Ovary (tissue), 9 donors: ENCODE results near the gene KCTD18. TPM values are rescaled to one million over a fixed set of nuclear protein-coding genes. Genes with fewer than 3 reads are reported as not detected.

Experiments used
- DNase-seq, 5 donors: peaks; one replicate each; pipeline ENCODE4 v3.0.0-alpha.2; 2019 to 2020
- H3K27ac ChIP-seq, 2 donors: fragments of 200-600 bp; one replicate each; pipeline versions ENCODE4 v1.5.1 to v1.8.0; 2019 to 2022
- H3K27me3 ChIP-seq: fragments of 200-600 bp; one replicate; pipeline ENCODE4 v1.8.0; 2022
- H3K36me3 ChIP-seq: fragments of 200-600 bp; sonication (generic); one replicate; pipeline ENCODE4 v1.5.1; 2019
- H3K4me1 ChIP-seq: one replicate; pipeline ENCODE4 v1.8.1; 2013; ENCODE audit warnings: mild to moderate bottlenecking, moderate library complexity; ENCODE audit not compliant: insufficient read depth
- H3K4me3 ChIP-seq: fragments of 200-600 bp; sonication (generic); one replicate; pipeline ENCODE4 v1.5.1; 2017
- H3K9me3 ChIP-seq, 2 donors: fragments of 200-600 bp in 1 of 2; sonication (generic) in 1 of 2; one replicate each; pipeline versions ENCODE4 v1.5.1 to v1.8.1; 2013 to 2019; ENCODE audit warnings: mild to moderate bottlenecking in 1 of 2, moderate library complexity in 1 of 2
- CTCF ChIP-seq, 3 donors: fragments of 450-650 bp in 2 of 3; fragments of 200-600 bp in 1 of 3; IDR thresholded peaks; one replicate each; pipeline versions ENCODE4 v1.5.1 to v1.8.0; 2016 to 2022; ENCODE audit warnings: antibody characterized with exemption in 3 of 3, mild to moderate bottlenecking in 1 of 3
- EP300 ChIP-seq: sonication (generic); formaldehyde crosslinking; IDR thresholded peaks from one replicate; pipeline ENCODE4 v1.6.1; 2017; ENCODE audit warnings: antibody characterized with exemption
- POLR2A ChIP-seq: fragments of 450-650 bp; IDR thresholded peaks from one replicate; pipeline ENCODE4 v1.6.1; 2017; ENCODE audit warnings: antibody characterized with exemption, mild to moderate bottlenecking, moderate library complexity
- WGBS, 3 donors: extraction: QIAGEN DNeasy Blood & Tissue Kit in 1 of 3; methylation state at CpG; one replicate each; pipeline versions ENCODE4 v1.1.5 to v1.1.7; 2013 to 2017; 5-methylcytosine and 5-hydroxymethylcytosine counted together
- intact Hi-C, 4 donors: fragments of 100-400 bp; cut with DNase I; formaldehyde crosslinking; loops; one replicate each; pipeline versions ENCODE4 v1.11.0 to v1.15.1; 2022 to 2023
- polyA plus RNA-seq, 2 donors: library from polyadenylated mRNA; stranded (reverse); fragments of 200-250 nt in 1 of 2; fragments of 350-450 nt in 1 of 2; fragmentation: Illumina TruSeq in 1 of 2; extraction: RNeasy Lipid Tissue Mini Kit (QIAGEN cat#74804) in 1 of 2; gene quantifications; one replicate each; pipeline ENCODE4 v1.2.3, GENCODE V29; 2013 to 2014
- total RNA-seq, 7 donors: library from RNA; depleted of rRNA in 2 of 7; stranded (reverse); fragments of >200 nt in 2 of 7; fragmentation: NEBNext Ultra II Directional in 3 of 7; extraction: Animal tissue kit (Norgen Biotek cat#: 25700) in 3 of 7; gene quantifications; one replicate each; pipeline versions ENCODE4 v1.1.0 to v1.2.4, GENCODE V29; 2016 to 2023
- donor health status: DM: no; HTN: no; CAD: no; lungs with moderate emphysema.
- donor health status: DM: no; HTN: no; CAD: no.
- donor health status: Bipolar disorder and iron deficiency.
- donor health status: DM: yes; HTN: yes; CAD: no.
- donor health status: DM: no; HTN: no; CAD: no.
- donor health status: DM: yes; HTN: yes; CAD: no.

The KCTD18 gene
- total and polyA plus RNA-seq, 9 donors: 9.5 to 15.1 (median 12.1) TPM

GRCh38 chr2:200507179-200507578, 2.7 kb downstream of the KCTD18 start:
- Histone ChIP-seq H3K9me3 (no peaks in the 10 kb centered on the region), H3K4me1 (peaks cover 6% of the 10 kb centered on the region), H3K27ac (no peak overlapping the region), H3K4me3 (no peak overlapping the region), H3K27me3 (no peaks in the 10 kb centered on the region), H3K36me3 (no peaks in the 10 kb centered on the region)
- 78 to 84% (median 81%) methylated on average over 2 of the region's 2 CpGs for WGBS, 3 donors
- intact Hi-C loops: no loop called here
- TF ChIP-seq EP300 (no peak), POLR2A (no peak), CTCF (IDR thresholded peaks at IDR 0.05) (no peak)
- DNase-seq: no peak

DNA sequence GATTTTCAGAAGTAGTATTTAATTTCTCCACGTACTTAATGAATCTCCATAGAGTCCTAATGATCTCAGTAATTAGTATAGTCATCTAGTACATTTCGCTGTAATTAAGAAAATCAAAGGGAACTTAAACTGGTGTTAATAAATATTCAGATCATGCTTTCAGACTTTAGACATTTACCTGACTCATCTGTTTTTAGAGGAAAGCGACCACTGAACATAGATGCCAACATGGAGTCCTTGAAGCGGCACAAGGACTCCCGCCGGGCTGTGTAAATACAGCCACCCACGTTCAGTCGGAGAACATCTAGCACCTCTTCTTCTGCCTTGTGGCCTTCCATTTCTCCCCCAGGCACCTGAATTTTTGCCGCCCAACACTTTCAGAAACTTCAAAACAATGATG, 3.2 kb downstream of the KCTD18 start:
- TF ChIP-seq POLR2A (no peak), CTCF (IDR thresholded peaks at IDR 0.05) (no peak)
- intact Hi-C loops: no loop called here
- Histone ChIP-seq H3K9me3 (no peaks in the 10 kb centered on the region), H3K27me3 (no peaks in the 10 kb centered on the region), H3K4me1 (peaks cover 6% of the 10 kb centered on the region), H3K27ac (no peak overlapping the region), H3K4me3 (no peak overlapping the region), H3K36me3 (no peaks in the 10 kb centered on the region)
- no peak for DNase-seq
- WGBS, 3 donors: 71 to 75% (median 75%) methylated on average over 9 of the region's 9 CpGs

DNA sequence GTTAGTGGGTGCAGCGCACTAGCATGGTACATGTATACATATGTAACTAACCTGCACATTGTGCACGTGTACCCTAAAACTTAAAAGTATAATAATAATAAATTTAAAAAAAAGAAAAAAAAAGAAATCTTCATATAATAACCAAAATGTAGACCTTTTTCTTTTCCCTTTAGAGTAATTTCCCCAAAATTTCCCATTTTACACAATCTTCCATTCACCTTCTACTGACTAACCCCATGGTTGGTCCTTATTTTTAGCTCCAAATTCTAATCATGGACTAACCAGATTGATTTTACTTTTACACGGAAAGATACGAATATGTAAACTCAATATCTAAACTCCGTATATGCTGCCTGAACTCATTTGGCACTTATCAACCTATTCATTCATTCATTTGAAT, 7.7 kb downstream of the KCTD18 start:
- no peaks in the 10 kb centered on the region for H3K4me1 ChIP-seq
- H3K36me3 ChIP-seq: no peaks in the 10 kb centered on the region
- H3K27me3 ChIP-seq: no peaks in the 10 kb centered on the region
- TF ChIP-seq CTCF (IDR thresholded peaks at IDR 0.05) (no peak), EP300 (no peak), POLR2A (no peak)
- no peaks in the 10 kb centered on the region for H3K9me3 ChIP-seq
- WGBS, 3 donors: 96 to 98% (median 97%) methylated on average over 5 of the region's 5 CpGs
- H3K4me3 ChIP-seq: no peak overlapping the region
- intact Hi-C loops: no loop called here
- no peak overlapping the region for H3K27ac ChIP-seq
- no peak for DNase-seq

GRCh38 chr2:200498402-200499162, 11.3 kb downstream of the KCTD18 start:
- DNase-seq: no peak
- Histone ChIP-seq H3K27me3 (no peaks in the 10 kb centered on the region), H3K9me3 (no peaks in the 10 kb centered on the region), H3K4me3 (no peak overlapping the region), H3K4me1 (no peaks in the 10 kb centered on the region), H3K36me3 (no peaks in the 10 kb centered on the region), H3K27ac (no peak overlapping the region)
- intact Hi-C loops: no loop called here
- WGBS, 3 donors: 88 to 92% (median 90%) methylated on average over 2 of the region's 2 CpGs
- no peak for TF ChIP-seq EP300
- TF ChIP-seq CTCF (IDR thresholded peaks at IDR 0.05): no peak
- TF ChIP-seq POLR2A: no peak
